ENCODE results near the gene TBX10. TPM values are rescaled to one million over a fixed set of nuclear protein-coding genes. Genes with fewer than 3 reads are reported as not detected.

The TBX10 gene
- total RNA-seq, result not detected

DNA sequence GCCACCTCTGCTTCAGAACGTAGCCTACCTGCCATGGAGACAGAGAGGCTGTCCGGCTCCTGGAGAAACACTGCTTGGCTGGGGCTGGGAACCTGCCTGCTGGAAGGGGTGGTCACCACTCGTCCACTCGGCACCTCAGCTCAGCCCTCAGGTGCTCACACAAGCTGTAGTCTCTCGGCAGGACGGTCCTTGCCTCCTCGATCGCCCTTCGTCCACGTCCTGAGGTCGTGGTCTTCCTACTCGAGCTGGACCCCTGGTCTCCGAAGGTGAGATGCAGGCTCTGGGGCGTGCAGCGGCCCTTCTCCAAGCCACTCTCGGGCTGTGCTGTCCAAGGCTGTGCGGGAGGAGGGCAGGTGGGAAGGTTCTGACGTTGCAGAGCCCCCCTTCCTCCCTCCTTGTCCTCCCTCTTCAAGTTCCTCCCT is at the start of gene TBX10:
TBX10 (minus strand) TSS at position 326 of the 422 bp plus-strand sequence; CDS start at position 35, 291 bp downstream.

DNA sequence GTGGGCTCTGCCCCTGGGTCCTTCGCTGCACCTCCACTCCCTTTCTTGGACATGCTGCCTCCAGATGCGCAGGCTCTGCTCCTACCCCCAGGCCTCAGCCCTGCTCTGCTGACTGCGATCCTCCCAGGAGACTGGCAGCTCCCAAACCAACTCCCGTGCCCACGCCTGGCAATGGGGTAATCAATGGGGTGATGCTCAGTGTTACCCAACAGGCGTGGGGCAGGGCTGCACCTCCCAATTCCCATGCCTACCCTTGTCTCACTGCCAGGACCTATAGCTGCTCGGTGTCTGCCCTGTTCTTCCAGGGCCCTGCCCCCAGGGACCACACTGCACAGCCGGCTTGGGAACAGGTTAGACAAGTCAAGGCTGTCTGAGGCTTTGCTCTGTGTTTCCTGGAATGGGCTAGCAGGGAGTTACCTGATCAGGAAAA is 34.9 kb upstream of the TBX10 start, which contains the start of gene ALDH3B2:
ALDH3B2 (minus strand) TSS at position 182 of the 430 bp plus-strand sequence. CDS start 7,688 bp downstream, outside the sequence.

DNA sequence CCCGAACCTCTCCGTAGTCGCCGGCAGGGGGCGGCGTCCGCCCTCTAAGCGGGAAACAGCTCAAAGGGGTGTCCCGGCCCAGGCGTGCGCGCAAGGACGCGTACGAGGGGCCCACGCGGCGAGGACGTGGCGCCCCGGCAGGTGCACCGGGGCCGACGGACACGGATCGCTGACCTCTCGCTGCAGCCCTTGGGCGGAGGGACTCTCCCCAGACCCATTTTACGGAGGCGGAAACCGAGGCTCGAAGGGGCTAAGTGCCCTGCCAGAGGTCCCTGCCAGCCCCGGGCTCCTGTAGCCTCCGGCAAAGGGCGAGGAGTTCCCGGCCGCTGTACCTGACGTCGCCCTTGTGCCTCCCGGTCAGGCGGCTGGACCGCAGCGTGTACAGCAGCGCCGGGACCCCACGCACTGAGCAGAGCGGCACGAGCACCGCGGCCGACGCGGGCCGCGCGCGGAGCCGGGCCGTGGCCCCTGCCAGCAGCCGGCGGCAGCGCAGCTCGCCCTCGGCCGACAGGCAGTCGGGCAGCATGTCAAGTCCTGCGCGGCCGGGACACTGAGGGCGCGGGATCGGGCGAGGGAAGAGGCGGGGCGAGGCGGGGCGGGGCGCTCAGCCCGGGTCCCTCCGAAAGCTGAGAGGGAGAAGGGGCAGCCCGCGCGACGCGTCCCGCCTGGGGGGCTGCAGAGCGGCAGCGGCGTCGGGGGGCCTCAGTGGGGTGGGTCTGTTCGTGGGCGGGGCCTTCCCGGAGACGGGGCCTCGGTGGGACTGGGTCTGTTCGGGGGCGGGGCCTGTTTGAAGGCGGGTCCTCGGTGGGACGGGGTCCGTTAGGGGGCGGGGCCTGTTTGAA is 10.0 kb downstream of the TBX10 start, which contains the start of gene NUDT8:
NUDT8 (minus strand) TSS at position 552 of the 842 bp plus-strand sequence; CDS start at position 526, 26 bp downstream.

DNA sequence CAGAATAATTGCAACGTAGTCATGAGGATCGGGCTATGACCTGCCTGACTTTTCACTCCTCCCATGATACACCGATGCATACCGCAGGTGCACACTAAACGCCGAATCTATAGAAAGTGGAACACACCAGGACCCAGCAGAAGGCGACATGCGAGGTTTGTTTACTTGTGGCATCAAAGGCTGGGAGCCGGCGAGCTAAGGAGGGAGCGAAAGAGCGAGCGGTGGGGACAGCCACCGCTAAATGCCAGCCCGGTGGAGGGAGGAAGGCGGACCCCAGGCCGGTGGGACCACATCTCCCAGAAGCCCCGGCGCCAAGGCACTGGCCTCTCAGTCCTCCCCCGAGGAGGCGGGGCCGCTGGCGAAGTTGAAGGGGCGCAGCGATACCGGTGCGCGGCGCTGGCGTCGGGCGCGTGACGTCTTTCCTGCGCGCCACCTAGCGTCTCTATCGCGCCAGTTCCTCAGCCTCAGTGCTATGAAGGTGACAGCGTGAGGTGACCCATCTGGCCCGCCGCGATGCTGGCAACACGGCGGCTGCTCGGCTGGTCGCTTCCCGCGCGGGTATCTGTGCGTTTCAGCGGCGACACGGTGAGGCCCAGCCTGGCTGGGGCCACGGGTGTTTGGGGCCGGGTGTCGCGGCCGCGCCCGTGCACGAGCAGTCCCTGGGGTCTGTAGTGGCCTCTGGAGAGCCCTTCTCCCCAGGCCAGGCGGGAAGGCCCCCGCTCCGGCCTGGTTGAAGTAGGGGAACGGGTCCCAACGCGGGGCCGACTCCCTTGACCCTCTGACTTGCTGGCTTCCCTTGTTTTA is 32.9 kb downstream of the TBX10 start, which contains the start of gene NDUFV1:
NDUFV1 (plus strand) TSS at position 445 of the 804 bp plus-strand sequence; CDS start at position 514, 69 bp downstream.

DNA sequence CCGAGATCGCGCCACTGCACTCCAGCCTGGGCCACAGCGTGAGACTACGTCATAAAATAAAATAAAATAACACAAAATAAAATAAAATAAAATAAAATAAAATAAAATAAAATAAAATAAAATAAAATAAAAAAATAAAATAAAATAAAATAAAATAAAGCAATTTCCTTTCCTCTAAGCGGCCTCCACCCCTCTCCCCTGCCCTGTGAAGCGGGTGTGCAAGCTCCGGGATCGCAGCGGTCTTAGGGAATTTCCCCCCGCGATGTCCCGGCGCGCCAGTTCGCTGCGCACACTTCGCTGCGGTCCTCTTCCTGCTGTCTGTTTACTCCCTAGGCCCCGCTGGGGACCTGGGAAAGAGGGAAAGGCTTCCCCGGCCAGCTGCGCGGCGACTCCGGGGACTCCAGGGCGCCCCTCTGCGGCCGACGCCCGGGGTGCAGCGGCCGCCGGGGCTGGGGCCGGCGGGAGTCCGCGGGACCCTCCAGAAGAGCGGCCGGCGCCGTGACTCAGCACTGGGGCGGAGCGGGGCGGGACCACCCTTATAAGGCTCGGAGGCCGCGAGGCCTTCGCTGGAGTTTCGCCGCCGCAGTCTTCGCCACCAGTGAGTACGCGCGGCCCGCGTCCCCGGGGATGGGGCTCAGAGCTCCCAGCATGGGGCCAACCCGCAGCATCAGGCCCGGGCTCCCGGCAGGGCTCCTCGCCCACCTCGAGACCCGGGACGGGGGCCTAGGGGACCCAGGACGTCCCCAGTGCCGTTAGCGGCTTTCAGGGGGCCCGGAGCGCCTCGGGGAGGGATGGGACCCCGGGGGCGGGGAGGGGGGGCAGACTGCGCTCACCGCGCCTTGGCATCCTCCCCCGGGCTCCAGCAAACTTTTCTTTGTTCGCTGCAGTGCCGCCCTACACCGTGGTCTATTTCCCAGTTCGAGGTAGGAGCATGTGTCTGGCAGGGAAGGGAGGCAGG is 56.0 kb downstream of the TBX10 start, which contains the start of gene GSTP1:
GSTP1 (plus strand) TSS at position 566 of the 958 bp plus-strand sequence; CDS start at position 598, 32 bp downstream.

Small RNA genes within 50 kb of the gene (small RNA-seq; reads per million reads assigned to genes)
- gene AP003385.3 (0 to 0.52 reads per million in 2 donors), gene RPL37P2 (1.0 to 1.7 reads per million in 2 donors)

Other genes starting within 250 kb of the TBX10 start
- gene RAD9A, start 247.8 kb downstream of the TBX10 start, total RNA-seq, result 10 to 100 TPM; 10.7 to 11.0 TPM
- gene PPP1CA, start 237.9 kb downstream of the TBX10 start, total RNA-seq, result 100 to 1,000 TPM; 176 to 244 TPM
- not detected for gene TBC1D10C, start 235.7 kb downstream of the TBX10 start, total RNA-seq
- under 1 TPM in 1 of 2 donors, not detected in 1; under 0.01 TPM for gene CARNS1, start 224.1 kb downstream of the TBX10 start, total RNA-seq
- 10 to 100 TPM; 33.3 to 37.5 TPM for gene RPS6KB2, start 211.3 kb downstream of the TBX10 start, total RNA-seq
- 1 to 10 TPM in 1 of 2 donors, under 1 TPM in 1; 0.33 to 1.0 TPM for gene PTPRCAP, start 202.1 kb downstream of the TBX10 start, total RNA-seq
- gene CORO1B, start 196.3 kb downstream of the TBX10 start, total RNA-seq, result 100 to 1,000 TPM; 120 to 134 TPM
- not detected for gene GPR152, start 187.0 kb downstream of the TBX10 start, total RNA-seq
- not detected for gene CABP4, start 184.4 kb downstream of the TBX10 start, total RNA-seq
- gene TMEM134, start 170.5 kb downstream of the TBX10 start, total RNA-seq, result 10 to 100 TPM; 19.0 to 26.8 TPM
- 10 to 100 TPM; 52.3 to 81.6 TPM for gene AIP, start 156.7 kb downstream of the TBX10 start, total RNA-seq
- 10 to 100 TPM; 14.0 to 15.8 TPM for gene PITPNM1, start 134.4 kb downstream of the TBX10 start, total RNA-seq
- gene CDK2AP2, start 131.6 kb downstream of the TBX10 start, total RNA-seq, result 10 to 100 TPM; 14.5 to 19.3 TPM
- gene CABP2, start 116.3 kb downstream of the TBX10 start, total RNA-seq, result not detected
- 1,000 to 10,000 TPM; 1,560 to 1,583 TPM for gene GSTP1, start 56.0 kb downstream of the TBX10 start, total RNA-seq
- gene NDUFV1, start 32.8 kb downstream of the TBX10 start, total RNA-seq, result 100 to 1,000 TPM; 199 to 221 TPM
- 1 to 10 TPM; 6.9 to 7.3 TPM for gene NUDT8, start 9.8 kb downstream of the TBX10 start, total RNA-seq
- gene ACY3, start 11.0 kb upstream of the TBX10 start, total RNA-seq, result not detected
- not detected for gene ALDH3B2, start 34.9 kb upstream of the TBX10 start, total RNA-seq

Measured in melanocyte of skin (primary cell).